ENCODE measurements around the gene MAMLD1.

- TF ChIP-seq YY1 (IDR thresholded peaks at IDR 0.05; ENCODE audit: insufficient read depth, insufficient read length) (no peak), ZNF274 (IDR thresholded peaks at IDR 0.05; ENCODE audit: low read depth, low read length) (no peak), SUZ12 (IDR thresholded peaks at IDR 0.05; ENCODE audit: extremely low read depth, insufficient read depth, insufficient read length) (no peak)
Observed at GRCh38 chrX:150314186-150314585, 48.9 kb upstream of the MAMLD1 start.
